Measurements from ENCODE around the gene ATP5PO. TPM values are rescaled to one million over a fixed set of nuclear protein-coding genes. Genes with fewer than 3 reads are reported as not detected.

The ATP5PO gene
- total RNA-seq, 4 donors from 2014 or later, result 119 to 324 (median 148) TPM

DNA sequence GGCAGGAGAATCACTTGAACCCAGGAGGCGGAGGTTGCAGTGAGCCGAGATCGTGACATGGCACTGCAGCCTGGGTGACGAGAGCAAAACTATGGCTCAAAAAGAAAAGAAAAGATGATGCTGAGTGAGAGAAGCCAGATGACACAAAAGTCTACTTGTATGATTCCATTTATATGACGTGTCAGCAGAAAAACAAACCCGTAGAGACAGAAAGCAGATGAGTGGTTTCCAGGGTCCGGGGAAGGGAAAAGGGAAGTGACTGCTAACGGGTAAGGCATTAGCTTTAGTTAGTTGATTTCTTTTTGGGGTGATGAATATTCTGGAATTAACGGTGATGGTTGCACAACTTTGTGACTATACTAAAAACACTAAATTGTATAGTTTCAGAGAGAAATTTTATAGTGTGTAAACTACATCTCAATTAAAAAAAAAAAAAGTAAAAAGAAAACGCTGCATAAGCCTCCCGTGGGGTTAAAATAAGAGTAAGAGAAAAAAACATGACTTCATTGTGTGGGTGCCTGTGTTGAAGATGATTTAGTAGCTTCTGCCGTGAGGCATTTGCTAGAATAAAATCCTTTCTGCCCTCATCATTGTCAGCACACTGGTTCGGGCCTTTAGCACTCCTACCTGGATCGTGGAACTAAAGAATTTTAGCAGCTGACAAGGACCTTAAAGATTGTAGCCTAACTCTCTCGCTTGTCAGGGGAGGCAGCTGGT is 24.7 kb upstream of the ATP5PO start:
- DNase-seq, result no peak
- Histone ChIP-seq H3K9me3 (no peaks in the 10 kb centered on the region), H3K27ac (peak overlapping the region; percentile 68 to 73), H3K4me3 (no peak overlapping the region), H3K36me3 (no peaks in the 10 kb centered on the region), H3K4me1 (no peaks in the 10 kb centered on the region), H3K27me3 (no peaks in the 10 kb centered on the region)
- intact Hi-C loops (cut with DNase I; ENCODE audit: low total_unique reads), result loop anchor here (10.0 kb wide), 1 partner anchor 134 kb away; the partner anchor contains the start of genes MRPS6 and SLC5A3
- TF ChIP-seq POLR2A (IDR thresholded peaks at IDR 0.05), result no peak
- TF ChIP-seq, protein P1, sequence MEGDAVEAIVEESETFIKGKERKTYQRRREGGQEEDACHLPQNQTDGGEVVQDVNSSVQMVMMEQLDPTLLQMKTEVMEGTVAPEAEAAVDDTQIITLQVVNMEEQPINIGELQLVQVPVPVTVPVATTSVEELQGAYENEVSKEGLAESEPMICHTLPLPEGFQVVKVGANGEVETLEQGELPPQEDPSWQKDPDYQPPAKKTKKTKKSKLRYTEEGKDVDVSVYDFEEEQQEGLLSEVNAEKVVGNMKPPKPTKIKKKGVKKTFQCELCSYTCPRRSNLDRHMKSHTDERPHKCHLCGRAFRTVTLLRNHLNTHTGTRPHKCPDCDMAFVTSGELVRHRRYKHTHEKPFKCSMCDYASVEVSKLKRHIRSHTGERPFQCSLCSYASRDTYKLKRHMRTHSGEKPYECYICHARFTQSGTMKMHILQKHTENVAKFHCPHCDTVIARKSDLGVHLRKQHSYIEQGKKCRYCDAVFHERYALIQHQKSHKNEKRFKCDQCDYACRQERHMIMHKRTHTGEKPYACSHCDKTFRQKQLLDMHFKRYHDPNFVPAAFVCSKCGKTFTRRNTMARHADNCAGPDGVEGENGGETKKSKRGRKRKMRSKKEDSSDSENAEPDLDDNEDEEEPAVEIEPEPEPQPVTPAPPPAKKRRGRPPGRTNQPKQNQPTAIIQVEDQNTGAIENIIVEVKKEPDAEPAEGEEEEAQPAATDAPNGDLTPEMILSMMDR (IDR thresholded peaks at IDR 0.05), result no peak

DNA sequence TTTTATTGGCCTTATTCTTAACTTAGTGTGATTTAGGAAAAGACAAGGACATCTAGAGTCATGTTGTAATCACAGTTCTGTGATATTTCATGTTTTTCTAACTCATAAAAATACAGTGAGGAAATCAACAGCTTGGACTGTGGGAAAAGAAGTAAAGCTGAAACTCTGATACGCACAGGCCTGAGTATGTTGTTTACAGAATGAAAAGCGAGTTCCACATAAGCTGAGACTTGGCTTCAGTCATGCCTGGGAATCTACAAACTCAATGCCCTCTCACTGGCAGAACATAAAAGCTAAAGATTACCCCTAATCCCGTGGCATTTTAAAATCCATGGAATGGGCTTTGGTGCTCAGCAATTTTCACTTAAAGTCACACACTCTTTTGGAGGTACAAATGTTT is 23.6 kb upstream of the ATP5PO start:
- no peak overlapping the region for H3K4me3 ChIP-seq
- no peak for DNase-seq
- no peaks in the 10 kb centered on the region for H3K36me3 ChIP-seq
- intact Hi-C loops (cut with DNase I; ENCODE audit: low total_unique reads), result no loop called here
- peak overlapping the region; percentile 39 to 73 for H3K27ac ChIP-seq
- no peaks in the 10 kb centered on the region for H3K9me3 ChIP-seq
- H3K4me1 ChIP-seq, result no peaks in the 10 kb centered on the region
- no peaks in the 10 kb centered on the region for H3K27me3 ChIP-seq
- TF ChIP-seq, protein P1 (IDR thresholded peaks at IDR 0.05), result no peak
- TF ChIP-seq POLR2A (IDR thresholded peaks at IDR 0.05), result no peak

DNA sequence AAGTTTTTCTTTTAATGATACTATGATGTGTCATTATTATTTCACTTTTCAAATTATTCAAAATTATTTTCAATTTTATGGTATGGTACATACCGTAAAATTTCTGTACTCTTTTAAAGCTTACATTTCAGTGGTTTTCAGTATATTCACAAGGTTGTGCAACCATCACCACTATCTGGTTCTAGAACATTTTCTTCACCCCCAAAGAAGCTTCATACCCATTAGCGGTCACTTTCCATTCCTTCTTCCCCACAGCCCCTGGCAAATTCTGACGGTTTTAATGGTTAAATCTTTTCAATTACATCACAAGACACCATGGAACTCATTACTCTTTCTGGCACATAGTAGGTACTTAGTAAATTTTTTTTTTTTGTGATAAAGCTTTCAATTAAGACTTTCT is 22.8 kb upstream of the ATP5PO start:
- no peak overlapping the region for H3K4me3 ChIP-seq
- no peak for TF ChIP-seq POLR2A (IDR thresholded peaks at IDR 0.05)
- TF ChIP-seq, protein P1 (IDR thresholded peaks at IDR 0.05), result no peak
- intact Hi-C loops (cut with DNase I; ENCODE audit: low total_unique reads), result no loop called here
- no peak for DNase-seq
- no peaks in the 10 kb centered on the region for H3K36me3 ChIP-seq
- H3K4me1 ChIP-seq, result no peaks in the 10 kb centered on the region
- no peaks in the 10 kb centered on the region for H3K27me3 ChIP-seq
- no peaks in the 10 kb centered on the region for H3K9me3 ChIP-seq
- H3K27ac ChIP-seq, result peak overlapping the region in 1 of 2 donors; percentile 39

DNA sequence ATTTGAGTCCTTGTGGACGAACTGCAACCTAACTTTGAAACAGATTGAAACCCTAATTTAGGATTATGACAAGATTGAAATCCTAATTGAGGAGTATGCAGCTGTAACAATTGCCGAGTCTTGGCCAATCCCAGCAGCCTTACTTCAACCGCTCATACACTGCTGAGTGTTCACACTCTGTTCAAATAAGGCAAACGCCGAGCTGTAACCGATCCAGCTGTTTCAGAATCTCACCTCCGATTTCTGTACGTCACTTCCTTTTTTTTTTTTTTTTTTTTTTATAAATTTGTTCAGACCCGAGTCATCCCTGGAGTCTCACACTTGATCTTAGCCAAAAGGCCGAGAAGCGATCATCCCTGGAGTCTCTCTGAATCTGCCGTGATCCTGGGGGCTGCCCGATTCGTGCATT is 22.3 kb upstream of the ATP5PO start:
- Histone ChIP-seq H3K9me3 (no peaks in the 10 kb centered on the region), H3K27me3 (no peaks in the 10 kb centered on the region), H3K4me3 (no peak overlapping the region), H3K4me1 (no peaks in the 10 kb centered on the region), H3K27ac (no peak overlapping the region), H3K36me3 (no peaks in the 10 kb centered on the region)
- TF ChIP-seq POLR2A (IDR thresholded peaks at IDR 0.05), result no peak
- TF ChIP-seq, protein P1 (IDR thresholded peaks at IDR 0.05), result no peak
- intact Hi-C loops (cut with DNase I; ENCODE audit: low total_unique reads), result no loop called here
- DNase-seq, result no peak

DNA sequence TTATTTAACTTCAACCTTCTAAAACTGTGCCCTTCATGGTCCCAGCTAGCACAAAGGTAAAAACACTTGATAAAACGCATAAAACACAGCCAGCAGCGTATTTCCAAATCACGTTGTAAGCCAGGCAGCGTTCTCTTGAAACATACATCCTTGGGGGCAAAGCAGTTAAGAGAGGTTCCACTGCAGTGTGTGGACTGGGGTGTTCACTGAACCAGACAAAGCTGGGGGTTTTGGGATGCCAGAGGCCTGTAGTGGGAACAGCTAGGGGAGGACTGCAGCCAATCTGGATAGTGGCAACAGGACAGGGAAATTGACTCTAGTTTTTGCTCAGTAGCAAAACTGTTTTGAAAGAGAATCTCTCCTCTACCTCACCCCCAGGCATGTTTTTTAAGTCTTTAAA is 21.5 kb upstream of the ATP5PO start:
- DNase-seq, result no peak
- intact Hi-C loops (cut with DNase I; ENCODE audit: low total_unique reads), result no loop called here
- Histone ChIP-seq H3K4me3 (no peak overlapping the region), H3K4me1 (no peaks in the 10 kb centered on the region), H3K27ac (no peak overlapping the region), H3K27me3 (no peaks in the 10 kb centered on the region), H3K9me3 (no peaks in the 10 kb centered on the region), H3K36me3 (no peaks in the 10 kb centered on the region)
- TF ChIP-seq, protein P1 (IDR thresholded peaks at IDR 0.05), result no peak
- no peak for TF ChIP-seq POLR2A (IDR thresholded peaks at IDR 0.05)

Data from uterus (tissue), 4 donors.